Endodermal cell (in vitro differentiated cells): ENCODE data around the gene RBM47. TPM values are rescaled to one million over a fixed set of nuclear protein-coding genes. Genes with fewer than 3 reads are reported as not detected.

Source experiments
- DNase-seq: peaks from one replicate; pipeline ENCODE4 v3.0.0-alpha.2; 2017
- H3K27ac ChIP-seq: 2 replicates; pipeline ENCODE4 v1.5.1; 2013; ENCODE audit warnings: mild to moderate bottlenecking, low read depth, low read length, moderate library complexity
- H3K27me3 ChIP-seq: 2 replicates; pipeline ENCODE4 v1.6.1; 2013; ENCODE audit warnings: mild to moderate bottlenecking, low read length, moderate library complexity; ENCODE audit not compliant: insufficient read depth, control insufficient read depth, poor library complexity, severe bottlenecking
- H3K36me3 ChIP-seq: 2 replicates; pipeline ENCODE4 v1.7.0; 2013; ENCODE audit warnings: mild to moderate bottlenecking, low read length, moderate library complexity; ENCODE audit not compliant: control insufficient read depth, insufficient read depth
- H3K4me1 ChIP-seq: one replicate; pipeline ENCODE4 v1.7.0; 2013; ENCODE audit warnings: low read length; ENCODE audit not compliant: control insufficient read depth, insufficient read depth
- H3K4me3 ChIP-seq: 2 replicates; pipeline ENCODE4 v1.5.1; 2013; ENCODE audit warnings: mild to moderate bottlenecking, low read length, moderate library complexity
- H3K9ac ChIP-seq: 2 replicates; pipeline ENCODE4 v1.6.1; 2013; ENCODE audit warnings: mild to moderate bottlenecking, low read length, moderate library complexity; ENCODE audit not compliant: poor library complexity, severe bottlenecking; ENCODE audit errors: extremely low read depth
- H3K9me3 ChIP-seq: 2 replicates; pipeline ENCODE4 v1.6.1; 2013; ENCODE audit warnings: mild to moderate bottlenecking, low read length, moderate library complexity; ENCODE audit not compliant: control insufficient read depth
- H3K27ac Mint-ChIP-seq: 2 replicates; pipeline ENCODE4 v1.8.0; 2020; ENCODE audit warnings: mixed read lengths
- H3K27me3 Mint-ChIP-seq: 2 replicates; pipeline ENCODE4 v1.8.0; 2021; ENCODE audit warnings: mild to moderate bottlenecking, mixed read lengths; ENCODE audit not compliant: insufficient read depth
- H3K36me3 Mint-ChIP-seq: 2 replicates; pipeline ENCODE4 v1.8.0; 2020; ENCODE audit warnings: low read depth, mixed read lengths
- H3K4me1 Mint-ChIP-seq: 2 replicates; pipeline ENCODE4 v1.8.0; 2020; ENCODE audit warnings: mixed read lengths
- H3K4me3 Mint-ChIP-seq: 2 replicates; pipeline ENCODE4 v1.8.0; 2020; ENCODE audit warnings: mild to moderate bottlenecking, moderate library complexity, mixed read lengths
- H3K9me3 Mint-ChIP-seq: 2 replicates; pipeline ENCODE4 v1.8.0; 2020; ENCODE audit warnings: mild to moderate bottlenecking, mixed read lengths
- CTCF ChIP-seq: fragments of 200-600 bp; sonication (generic); conservative IDR thresholded peaks from 2 replicates; pipeline ENCODE4 v1.5.0; 2021; ENCODE audit warnings: antibody characterized with exemption, mild to moderate bottlenecking
- WGBS, 2 experiments: methylation state at CpG; one replicate each; pipeline versions ENCODE4 v1.1.5 to v1.1.7; 2013; ENCODE audit warnings: missing lambda C conversion rate in 2 of 2, mixed read lengths in 1 of 2; ENCODE audit not compliant: insufficient coverage in 1 of 2, insufficient read length in 1 of 2; 5-methylcytosine and 5-hydroxymethylcytosine counted together
- total RNA-seq, 2 donors: library from RNA; stranded (reverse); fragmentation: NEBNext Ultra II Directional in 1 of 2; extraction: Animal tissue kit (Norgen Biotek cat#: 25700) in 1 of 2; gene quantifications; 2 replicates in 1 of 2; 3 replicates in 1 of 2; pipeline ENCODE4 v1.2.1, GENCODE V29; 2021

The RBM47 gene
- total RNA-seq, 2 donors from 2014 or later, result 71.7 to 90.6 TPM

- Histone ChIP-seq H3K27me3 (no peaks in the 10 kb centered on the region), H3K27ac (no peak overlapping the region), H3K9me3 (peaks cover 3% of the 10 kb centered on the region), H3K4me3 (no peak overlapping the region), H3K4me1 (peaks cover 10% of the 10 kb centered on the region), H3K9ac (no peak overlapping the region), H3K36me3 (no peaks in the 10 kb centered on the region)
- H3K9me3 Mint-ChIP-seq, result peaks cover 6% of the 10 kb centered on the region
- no peaks in the 10 kb centered on the region for H3K36me3 Mint-ChIP-seq
- H3K4me3 Mint-ChIP-seq, result no peak overlapping the region
- no peak for DNase-seq
- no peak for TF ChIP-seq CTCF
- H3K27ac Mint-ChIP-seq, result no peak overlapping the region
- H3K4me1 Mint-ChIP-seq, result peaks cover 23% of the 10 kb centered on the region
- H3K27me3 Mint-ChIP-seq, result no peaks in the 10 kb centered on the region
- 83 to 98% methylated on average over 4 to 6 of the region's 6 CpGs for WGBS, 2 experiments
Observed at GRCh38 chr4:40401096-40401495, 228.6 kb downstream of the RBM47 start.

- Histone ChIP-seq H3K4me1 (peaks cover 10% of the 10 kb centered on the region), H3K9ac (no peak overlapping the region), H3K27ac (no peak overlapping the region), H3K27me3 (no peaks in the 10 kb centered on the region), H3K9me3 (no peaks in the 10 kb centered on the region), H3K4me3 (no peak overlapping the region), H3K36me3 (no peaks in the 10 kb centered on the region)
- DNase-seq, result no peak
- H3K27ac Mint-ChIP-seq, result no peak overlapping the region
- no peaks in the 10 kb centered on the region for H3K36me3 Mint-ChIP-seq
- no peak overlapping the region for H3K4me3 Mint-ChIP-seq
- no peaks in the 10 kb centered on the region for H3K27me3 Mint-ChIP-seq
- H3K4me1 Mint-ChIP-seq, result peaks cover 25% of the 10 kb centered on the region
- TF ChIP-seq CTCF, result no peak
- WGBS, 2 experiments, result 93 to 95% methylated on average over 2 to 3 of the region's 3 CpGs
- H3K9me3 Mint-ChIP-seq, result no peaks in the 10 kb centered on the region
Observed at GRCh38 chr4:40399578-40399977, 230.1 kb downstream of the RBM47 start.

- H3K36me3 Mint-ChIP-seq, result no peaks in the 10 kb centered on the region
- H3K9ac ChIP-seq, result no peak overlapping the region
- TF ChIP-seq CTCF, result no peak
- no peaks in the 10 kb centered on the region for H3K9me3 Mint-ChIP-seq
- H3K4me1 Mint-ChIP-seq, result peaks cover 9% of the 10 kb centered on the region
- DNase-seq, result peak; percentile 55
- H3K9me3 ChIP-seq, result no peaks in the 10 kb centered on the region
- no peak overlapping the region for H3K4me3 ChIP-seq
- 71 to 88% methylated on average over 6 to 7 of the region's 7 CpGs for WGBS, 2 experiments
- peak overlapping the region; percentile 7 for H3K27ac Mint-ChIP-seq
- H3K36me3 ChIP-seq, result no peaks in the 10 kb centered on the region
- H3K4me1 ChIP-seq, result no peaks in the 10 kb centered on the region
- H3K4me3 Mint-ChIP-seq, result no peak overlapping the region
- no peak overlapping the region for H3K27ac ChIP-seq
- H3K27me3 Mint-ChIP-seq, result no peaks in the 10 kb centered on the region
- H3K27me3 ChIP-seq, result no peaks in the 10 kb centered on the region
Observed at GRCh38 chr4:40395908-40396793, 233.5 kb downstream of the RBM47 start.
